Ovary (tissue), 9 donors: Measurements from ENCODE around the gene CDKL1. TPM values are rescaled to one million over a fixed set of nuclear protein-coding genes. Genes with fewer than 3 reads are reported as not detected.

ENCODE experiments used
- DNase-seq, 5 donors: peaks; one replicate each; pipeline ENCODE4 v3.0.0-alpha.2; 2019 to 2020
- H3K27ac ChIP-seq, 2 donors: fragments of 200-600 bp; one replicate each; pipeline versions ENCODE4 v1.5.1 to v1.8.0; 2019 to 2022
- H3K27me3 ChIP-seq: fragments of 200-600 bp; one replicate; pipeline ENCODE4 v1.8.0; 2022
- H3K36me3 ChIP-seq: fragments of 200-600 bp; sonication (generic); one replicate; pipeline ENCODE4 v1.5.1; 2019
- H3K4me1 ChIP-seq: one replicate; pipeline ENCODE4 v1.8.1; 2013; ENCODE audit warnings: mild to moderate bottlenecking, moderate library complexity; ENCODE audit not compliant: insufficient read depth
- H3K4me3 ChIP-seq: fragments of 200-600 bp; sonication (generic); one replicate; pipeline ENCODE4 v1.5.1; 2017
- H3K9me3 ChIP-seq, 2 donors: fragments of 200-600 bp in 1 of 2; sonication (generic) in 1 of 2; one replicate each; pipeline versions ENCODE4 v1.5.1 to v1.8.1; 2013 to 2019; ENCODE audit warnings: mild to moderate bottlenecking in 1 of 2, moderate library complexity in 1 of 2
- EP300 ChIP-seq: sonication (generic); formaldehyde crosslinking; IDR thresholded peaks from one replicate; pipeline ENCODE4 v1.6.1; 2017; ENCODE audit warnings: antibody characterized with exemption
- POLR2A ChIP-seq: fragments of 450-650 bp; IDR thresholded peaks from one replicate; pipeline ENCODE4 v1.6.1; 2017; ENCODE audit warnings: antibody characterized with exemption, mild to moderate bottlenecking, moderate library complexity
- WGBS, 3 donors: extraction: QIAGEN DNeasy Blood & Tissue Kit in 1 of 3; methylation state at CpG; one replicate each; pipeline versions ENCODE4 v1.1.5 to v1.1.7; 2013 to 2017; 5-methylcytosine and 5-hydroxymethylcytosine counted together
- intact Hi-C, 4 donors: fragments of 100-400 bp; cut with DNase I; formaldehyde crosslinking; loops; one replicate each; pipeline versions ENCODE4 v1.11.0 to v1.15.1; 2022 to 2023
- polyA plus RNA-seq, 2 donors: library from polyadenylated mRNA; stranded (reverse); fragments of 200-250 nt in 1 of 2; fragments of 350-450 nt in 1 of 2; fragmentation: Illumina TruSeq in 1 of 2; extraction: RNeasy Lipid Tissue Mini Kit (QIAGEN cat#74804) in 1 of 2; gene quantifications; one replicate each; pipeline ENCODE4 v1.2.3, GENCODE V29; 2013 to 2014
- total RNA-seq, 7 donors: library from RNA; depleted of rRNA in 2 of 7; stranded (reverse); fragments of >200 nt in 2 of 7; fragmentation: NEBNext Ultra II Directional in 3 of 7; extraction: Animal tissue kit (Norgen Biotek cat#: 25700) in 3 of 7; gene quantifications; one replicate each; pipeline versions ENCODE4 v1.1.0 to v1.2.4, GENCODE V29; 2016 to 2023
- TF ChIP-seq, protein P1 (sequence below), 3 donors: fragments of 450-650 bp in 2 of 3; fragments of 200-600 bp in 1 of 3; IDR thresholded peaks; one replicate each; pipeline versions ENCODE4 v1.5.1 to v1.8.0; 2016 to 2022; ENCODE audit warnings: antibody characterized with exemption in 3 of 3, mild to moderate bottlenecking in 1 of 3
- donor health status: DM: no; HTN: no; CAD: no; lungs with moderate emphysema.
- donor health status: DM: no; HTN: no; CAD: no.
- donor health status: Bipolar disorder and iron deficiency.
- donor health status: DM: yes; HTN: yes; CAD: no.
- donor health status: DM: no; HTN: no; CAD: no.
- donor health status: DM: yes; HTN: yes; CAD: no.

Gene CDKL1
- total and polyA plus RNA-seq, 9 donors = 11.9 to 69.3 (median 33.1) TPM

DNA sequence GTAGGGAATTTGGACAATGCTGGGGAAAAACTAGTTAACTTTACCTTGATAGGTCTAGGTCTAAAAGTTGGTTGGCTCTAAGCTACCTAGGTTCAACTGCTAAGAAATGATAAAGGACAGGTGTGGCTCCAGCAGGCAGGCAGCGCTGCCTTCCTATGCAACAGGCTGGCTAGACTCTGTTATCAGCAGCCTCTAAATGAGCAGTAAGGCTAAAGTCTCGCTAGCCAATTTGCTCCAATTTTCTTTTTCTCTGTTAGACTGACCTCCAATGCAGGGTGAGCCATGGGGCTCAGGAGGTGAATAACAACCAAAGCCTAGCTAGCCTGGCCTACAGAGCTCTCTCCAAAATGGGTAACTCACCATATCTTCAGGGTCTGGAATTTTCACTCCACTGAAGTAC lies 58.1 kb downstream of the CDKL1 start:
- Histone ChIP-seq H3K4me3 (no peak overlapping the region), H3K4me1 (peaks cover 25% of the 10 kb centered on the region), H3K9me3 (no peaks in the 10 kb centered on the region), H3K36me3 (no peaks in the 10 kb centered on the region), H3K27ac (no peak overlapping the region), H3K27me3 (no peaks in the 10 kb centered on the region)
- 98 to 100% (median 99%) methylated on average over 2 of the region's 2 CpGs for WGBS, 3 donors
- intact Hi-C loops = loop anchor here in 1 of 4 donors (5.0 kb wide), 1 partner anchor 49 kb away; no protein-coding TSS in a partner anchor
- no peak for TF ChIP-seq POLR2A
- DNase-seq = no peak

DNA sequence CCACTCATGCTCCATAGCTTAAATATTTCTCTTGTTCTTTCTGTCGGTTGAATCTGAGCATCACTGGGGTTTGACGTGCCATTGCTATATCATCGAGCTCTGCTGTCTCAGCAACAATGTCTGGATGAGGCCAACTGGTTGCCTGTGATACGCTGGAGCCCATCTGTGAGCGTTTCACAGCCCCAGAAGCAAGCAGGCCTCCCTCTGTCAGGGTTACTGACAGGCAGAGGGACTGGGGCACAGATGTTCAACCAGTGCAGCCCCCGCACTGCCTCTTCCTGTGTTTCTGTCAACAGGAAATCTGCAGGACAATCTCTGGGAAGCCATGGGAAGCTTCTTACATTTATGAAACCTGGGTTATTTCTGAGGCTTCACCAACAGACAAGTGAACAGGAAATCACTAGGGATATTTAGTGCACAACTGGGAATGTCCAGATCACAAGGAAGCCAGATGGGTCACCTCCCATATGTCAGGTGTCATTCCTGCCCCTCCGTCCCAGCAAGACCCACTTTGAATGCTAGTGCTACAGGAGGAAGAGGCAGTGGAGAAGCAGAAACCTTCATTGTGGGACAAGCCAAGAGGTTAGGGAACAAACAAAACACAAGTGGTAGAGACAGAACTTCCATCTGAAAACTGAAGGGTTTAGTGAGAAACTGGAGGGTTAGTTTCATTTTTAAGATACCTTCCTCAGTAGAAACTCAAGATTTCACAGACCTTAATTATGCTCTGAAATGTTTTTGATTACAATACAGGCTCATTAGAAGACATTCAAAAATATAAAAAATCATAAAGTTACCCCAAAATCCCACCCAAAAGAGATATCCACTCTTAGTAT lies 60.5 kb downstream of the CDKL1 start:
- intact Hi-C loops = loop anchor here in 1 of 4 donors (5.0 kb wide), 1 partner anchor 51 kb away; no protein-coding TSS in a partner anchor
- no peaks in the 10 kb centered on the region for H3K36me3 ChIP-seq
- no peaks in the 10 kb centered on the region for H3K27me3 ChIP-seq
- DNase-seq = peak in 4 of 5 donors; percentile 33 to 44 (median 40)
- H3K4me3 ChIP-seq = no peak overlapping the region
- no peaks in the 10 kb centered on the region for H3K9me3 ChIP-seq
- TF ChIP-seq POLR2A (no peak), EP300 (no peak)
- TF ChIP-seq, protein P1, sequence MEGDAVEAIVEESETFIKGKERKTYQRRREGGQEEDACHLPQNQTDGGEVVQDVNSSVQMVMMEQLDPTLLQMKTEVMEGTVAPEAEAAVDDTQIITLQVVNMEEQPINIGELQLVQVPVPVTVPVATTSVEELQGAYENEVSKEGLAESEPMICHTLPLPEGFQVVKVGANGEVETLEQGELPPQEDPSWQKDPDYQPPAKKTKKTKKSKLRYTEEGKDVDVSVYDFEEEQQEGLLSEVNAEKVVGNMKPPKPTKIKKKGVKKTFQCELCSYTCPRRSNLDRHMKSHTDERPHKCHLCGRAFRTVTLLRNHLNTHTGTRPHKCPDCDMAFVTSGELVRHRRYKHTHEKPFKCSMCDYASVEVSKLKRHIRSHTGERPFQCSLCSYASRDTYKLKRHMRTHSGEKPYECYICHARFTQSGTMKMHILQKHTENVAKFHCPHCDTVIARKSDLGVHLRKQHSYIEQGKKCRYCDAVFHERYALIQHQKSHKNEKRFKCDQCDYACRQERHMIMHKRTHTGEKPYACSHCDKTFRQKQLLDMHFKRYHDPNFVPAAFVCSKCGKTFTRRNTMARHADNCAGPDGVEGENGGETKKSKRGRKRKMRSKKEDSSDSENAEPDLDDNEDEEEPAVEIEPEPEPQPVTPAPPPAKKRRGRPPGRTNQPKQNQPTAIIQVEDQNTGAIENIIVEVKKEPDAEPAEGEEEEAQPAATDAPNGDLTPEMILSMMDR (IDR thresholded peaks at IDR 0.05) = no peak
- H3K4me1 ChIP-seq = peaks cover 26% of the 10 kb centered on the region
- 13 to 17% (median 15%) methylated on average over 7 of the region's 7 CpGs for WGBS, 3 donors
- H3K27ac ChIP-seq = peak overlapping the region in 1 of 2 donors; percentile 59

DNA sequence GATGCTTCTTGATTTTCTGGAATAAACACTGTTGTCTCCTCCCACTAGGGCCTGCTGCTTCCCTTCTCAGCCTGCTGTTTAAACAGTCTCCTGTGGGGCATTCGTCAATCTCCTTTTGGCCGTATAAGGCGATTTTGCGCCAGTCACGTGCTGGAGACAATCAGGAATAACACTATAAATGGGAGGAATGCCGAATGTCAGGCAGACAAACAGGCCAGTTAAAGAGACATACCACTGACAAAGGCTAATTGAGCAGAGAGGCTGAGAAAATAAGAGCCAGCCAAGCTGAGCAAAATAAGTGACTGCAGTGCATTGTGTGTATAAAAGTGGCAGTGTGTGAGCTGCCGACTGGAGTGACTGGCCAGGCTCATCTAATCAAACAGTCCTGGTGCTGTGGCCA lies 61.3 kb downstream of the CDKL1 start:
- intact Hi-C loops = loop anchor here in 1 of 4 donors (5.0 kb wide), 1 partner anchor 52 kb away; no protein-coding TSS in a partner anchor
- Histone ChIP-seq H3K4me1 (peaks cover 24% of the 10 kb centered on the region), H3K27me3 (no peaks in the 10 kb centered on the region), H3K36me3 (no peaks in the 10 kb centered on the region), H3K4me3 (no peak overlapping the region), H3K27ac (peak overlapping the region in 1 of 2 donors; percentile 59), H3K9me3 (no peaks in the 10 kb centered on the region)
- DNase-seq = peak in 4 of 5 donors; percentile 46 to 64 (median 54)
- 9 to 17% (median 14%) methylated on average over 7 of the region's 7 CpGs for WGBS, 3 donors
- TF ChIP-seq EP300 (no peak), POLR2A (no peak)
- TF ChIP-seq, protein P1 (IDR thresholded peaks at IDR 0.05) = no peak

DNA sequence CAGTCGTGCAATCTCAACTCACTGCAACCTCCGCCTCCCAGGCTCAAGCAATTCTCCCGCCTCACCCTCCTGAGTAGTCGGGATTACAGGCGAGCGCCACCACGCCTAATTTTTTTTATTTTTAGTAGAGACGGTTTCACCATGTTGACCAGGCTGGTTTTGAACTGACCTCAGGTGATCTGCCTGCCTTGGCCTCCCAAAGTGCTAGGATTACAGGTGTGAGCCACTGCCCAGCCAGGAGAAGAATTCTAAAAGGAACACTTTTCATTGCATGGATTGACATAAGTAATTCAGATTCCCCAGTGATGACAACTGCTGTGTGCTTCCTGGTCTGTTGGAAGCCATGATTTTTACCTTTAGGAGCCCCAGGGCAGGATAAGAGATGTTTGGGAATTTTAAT lies 62.5 kb downstream of the CDKL1 start:
- peaks cover 24% of the 10 kb centered on the region for H3K4me1 ChIP-seq
- no peak overlapping the region for H3K4me3 ChIP-seq
- no peaks in the 10 kb centered on the region for H3K36me3 ChIP-seq
- H3K27me3 ChIP-seq = no peaks in the 10 kb centered on the region
- intact Hi-C loops = no loop called here
- no peaks in the 10 kb centered on the region for H3K9me3 ChIP-seq
- WGBS, 3 donors = 96% methylated on average over 8 of the region's 8 CpGs
- DNase-seq = no peak
- TF ChIP-seq, protein P1 (IDR thresholded peaks at IDR 0.05) = no peak
- TF ChIP-seq POLR2A (no peak), EP300 (no peak)
- no peak overlapping the region for H3K27ac ChIP-seq

DNA sequence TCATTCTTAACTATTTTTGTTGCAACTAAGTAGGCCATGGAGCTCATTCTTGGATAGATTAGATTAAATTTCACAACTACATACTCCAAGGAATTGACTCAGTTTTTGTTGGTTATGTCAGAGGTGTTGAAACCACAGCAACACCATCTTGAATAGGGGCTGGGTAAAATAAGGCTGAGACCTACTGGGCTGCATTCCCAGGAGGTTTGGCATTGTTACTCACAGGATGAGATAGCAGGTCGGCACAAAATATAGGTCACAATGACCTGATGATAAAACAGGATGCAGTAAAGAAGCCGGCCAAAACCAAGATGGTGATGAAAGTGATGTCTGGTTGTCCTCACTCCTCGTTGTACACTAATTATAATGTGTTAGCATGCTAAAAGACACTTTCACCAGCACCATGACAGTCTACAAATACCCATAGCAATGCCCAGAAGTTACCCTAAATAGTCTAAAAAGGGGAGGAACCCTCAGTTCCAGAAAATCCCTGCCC lies 63.6 kb downstream of the CDKL1 start:
- no peak overlapping the region for H3K4me3 ChIP-seq
- TF ChIP-seq EP300 = no peak
- TF ChIP-seq POLR2A = no peak
- TF ChIP-seq, protein P1 (IDR thresholded peaks at IDR 0.05) = no peak
- H3K4me1 ChIP-seq = peaks cover 22% of the 10 kb centered on the region
- H3K36me3 ChIP-seq = no peaks in the 10 kb centered on the region
- intact Hi-C loops = no loop called here
- H3K27me3 ChIP-seq = no peaks in the 10 kb centered on the region
- no peaks in the 10 kb centered on the region for H3K9me3 ChIP-seq
- H3K27ac ChIP-seq = no peak overlapping the region
- DNase-seq = peak in 2 of 5 donors; percentile 35 to 65
- WGBS, 3 donors = 5 to 14% (median 9%) methylated on average over 3 of the region's 3 CpGs
